Activated T-cell treated with anti-CD3 and anti-CD28 coated beads, Interleukin-2, amount 50 U/mL, for 72 hours (primary cell): ENCODE data around the gene TMBIM1. TPM values are rescaled to one million over a fixed set of nuclear protein-coding genes. Genes with fewer than 3 reads are reported as not detected.
"Not testable (repeated sequence)": the region's sequence is repeated elsewhere in the genome, so short reads cannot be mapped to it uniquely, and the experiment has no call there.

ENCODE experiments used
- ATAC-seq, 2 donors: fragments of 150-1000 bp; cut with Tn5 transposase; replicated peaks in 1 of 2; 2 replicates each; pipeline ENCODE4 v1.10.0; 2021; ENCODE audit warnings: moderate library complexity in 2 of 2, mild to moderate bottlenecking in 1 of 2
- DNase-seq, 2 donors: peaks; one replicate each; pipeline ENCODE4 v3.0.0; 2021 to 2022; ENCODE audit warnings: mixed read lengths in 1 of 2
- H3K27ac Mint-ChIP-seq: one replicate; pipeline ENCODE4 v1.8.0; 2022; ENCODE audit warnings: mild to moderate bottlenecking, moderate library complexity, mixed read lengths
- H3K27me3 Mint-ChIP-seq: one replicate; pipeline ENCODE4 v1.8.0; 2022; ENCODE audit warnings: low read depth, mixed read lengths
- H3K36me3 Mint-ChIP-seq, 2 donors: one replicate each; pipeline ENCODE4 v1.8.0; 2022; ENCODE audit warnings: mixed read lengths in 2 of 2, mild to moderate bottlenecking in 1 of 2; ENCODE audit not compliant: insufficient read depth in 2 of 2
- H3K4me1 Mint-ChIP-seq: one replicate; pipeline ENCODE4 v1.8.0; 2022; ENCODE audit warnings: low read depth, mixed read lengths
- H3K4me3 Mint-ChIP-seq, 2 donors: one replicate each; pipeline ENCODE4 v1.8.0; 2022; ENCODE audit warnings: mild to moderate bottlenecking in 2 of 2, mixed read lengths in 2 of 2, moderate library complexity in 2 of 2
- H3K9me3 Mint-ChIP-seq, 2 donors: one replicate each; pipeline ENCODE4 v1.8.0; 2022; ENCODE audit warnings: mixed read lengths in 2 of 2
- total RNA-seq, 2 donors: library from RNA; stranded (reverse); gene quantifications; one replicate each; pipeline ENCODE4 v1.2.3, GENCODE V29; 2022

TMBIM1 gene
- total RNA-seq, 2 donors from 2014 or later = 64.5 to 75.1 TPM

GRCh38 chr2:218326315-218326714 is 34.0 kb upstream of the TMBIM1 start:
- DNase-seq (no peak), ATAC-seq (no peak)
- H3K27ac Mint-ChIP-seq = no peak overlapping the region
- peaks cover 8% of the 10 kb centered on the region for H3K27me3 Mint-ChIP-seq
- no peaks in the 10 kb centered on the region for H3K9me3 Mint-ChIP-seq
- H3K36me3 Mint-ChIP-seq = no peaks in the 10 kb centered on the region
- peaks cover 41% of the 10 kb centered on the region for H3K4me1 Mint-ChIP-seq
- H3K4me3 Mint-ChIP-seq = no peak overlapping the region

DNA sequence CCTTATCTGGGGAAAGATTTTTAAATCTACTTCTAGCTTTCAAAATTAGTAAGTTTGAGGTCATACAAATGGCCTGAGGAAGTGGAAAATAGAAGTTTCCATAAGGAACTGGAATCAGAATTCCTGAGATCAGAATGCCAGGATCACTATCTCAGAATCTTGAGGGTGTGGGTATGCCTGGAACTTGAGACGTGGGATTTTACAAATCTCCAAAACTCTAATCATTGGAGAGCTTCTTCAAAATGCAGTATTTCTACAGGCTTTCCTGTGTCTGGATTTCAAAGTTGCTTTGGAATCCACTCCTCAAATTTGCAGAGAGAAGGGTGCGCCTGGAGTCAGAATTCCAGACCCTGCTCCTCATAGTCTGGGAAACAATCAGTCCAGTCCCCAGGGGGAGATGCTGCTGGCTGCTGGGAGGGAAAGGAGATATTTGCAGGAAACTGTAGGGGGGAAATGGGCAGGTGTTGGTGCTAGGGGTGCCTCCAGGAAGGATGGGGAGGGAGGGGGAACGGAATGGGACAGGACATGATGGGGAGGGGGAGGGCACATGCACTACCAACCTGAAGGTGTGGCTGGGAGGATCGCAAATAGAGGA is 33.4 kb upstream of the TMBIM1 start:
- no peak for DNase-seq

GRCh38 chr2:218323526-218324472 is 31.5 kb upstream of the TMBIM1 start:
- H3K27me3 Mint-ChIP-seq = peaks cover 8% of the 10 kb centered on the region
- H3K36me3 Mint-ChIP-seq = no peaks in the 10 kb centered on the region
- DNase-seq = no peak
- peak overlapping the region; percentile 80 to 93 for H3K4me3 Mint-ChIP-seq
- peak in 1 of 2 donors; percentile 5 for ATAC-seq
- no peaks in the 10 kb centered on the region for H3K9me3 Mint-ChIP-seq
- H3K27ac Mint-ChIP-seq = no peak overlapping the region
- H3K4me1 Mint-ChIP-seq = peaks cover 41% of the 10 kb centered on the region

More for the DNA sequence above, 33.4 kb upstream of the TMBIM1 start:
- H3K9me3 Mint-ChIP-seq = no peaks in the 10 kb centered on the region
- peak overlapping the region in 1 of 2 donors; percentile 5 for H3K4me3 Mint-ChIP-seq
- no peak overlapping the region for H3K27ac Mint-ChIP-seq
- H3K4me1 Mint-ChIP-seq = peaks cover 46% of the 10 kb centered on the region
- H3K27me3 Mint-ChIP-seq = peaks cover 8% of the 10 kb centered on the region
- ATAC-seq = no peak
- no peaks in the 10 kb centered on the region for H3K36me3 Mint-ChIP-seq

DNA sequence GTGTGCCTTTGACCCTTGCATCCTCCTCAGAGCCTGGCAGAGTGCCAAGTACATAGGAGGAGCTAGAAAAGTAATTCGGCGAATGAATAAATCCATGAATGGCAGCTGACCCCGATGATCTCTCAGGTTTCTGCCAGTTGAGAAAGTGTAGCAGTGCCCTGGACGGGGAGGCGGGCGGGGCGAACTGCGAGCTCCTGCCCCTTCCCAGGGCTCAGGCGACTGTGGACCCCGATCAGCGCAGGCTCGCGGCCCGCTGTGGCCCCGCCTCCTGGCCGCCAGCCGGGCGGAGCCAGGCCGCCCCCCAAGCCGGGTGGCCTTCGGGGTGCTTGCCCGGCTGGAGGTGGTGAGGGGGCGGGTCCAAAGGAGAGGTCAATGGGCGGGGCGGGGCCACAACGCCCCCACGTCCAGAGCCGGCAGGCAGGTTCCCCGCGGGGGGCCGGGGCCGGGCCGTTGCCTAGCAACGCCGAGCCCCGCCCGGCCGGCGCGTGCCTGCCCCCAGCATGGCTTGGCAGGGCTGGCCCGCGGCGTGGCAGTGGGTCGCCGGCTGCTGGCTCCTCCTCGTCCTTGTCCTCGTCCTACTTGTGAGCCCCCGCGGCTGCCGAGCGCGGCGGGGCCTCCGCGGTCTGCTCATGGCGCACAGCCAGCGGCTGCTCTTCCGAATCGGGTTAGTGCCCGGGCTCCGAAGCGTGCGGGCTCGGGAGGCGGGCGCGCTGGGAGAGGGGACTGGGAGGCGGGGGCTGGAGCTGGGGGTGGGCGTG is 30.6 kb upstream of the TMBIM1 start:
- Mint-ChIP-seq H3K27me3 (peaks cover 8% of the 10 kb centered on the region), H3K9me3 (no peaks in the 10 kb centered on the region), H3K4me1 (peaks cover 42% of the 10 kb centered on the region), H3K27ac (no peak overlapping the region), H3K4me3 (peak overlapping the region; percentile 80 to 93), H3K36me3 (no peaks in the 10 kb centered on the region)
- peak; percentile 51 to 59 for DNase-seq
- ATAC-seq = peak; percentile 80 to 81

GRCh38 chr2:218320704-218321336 is 28.5 kb upstream of the TMBIM1 start:
- peaks cover 51% of the 10 kb centered on the region for H3K4me1 Mint-ChIP-seq
- DNase-seq = no peak
- no peak for ATAC-seq
- no peak overlapping the region for H3K4me3 Mint-ChIP-seq
- H3K9me3 Mint-ChIP-seq = peaks cover 2% of the 10 kb centered on the region in 2 donors
- peaks cover 4% of the 10 kb centered on the region for H3K27me3 Mint-ChIP-seq
- no peaks in the 10 kb centered on the region for H3K36me3 Mint-ChIP-seq
- no peak overlapping the region for H3K27ac Mint-ChIP-seq

- peaks cover 52% of the 10 kb centered on the region for H3K4me1 Mint-ChIP-seq
- ATAC-seq (no peak), DNase-seq (no peak)
- H3K9me3 Mint-ChIP-seq = peaks cover 2% of the 10 kb centered on the region in 2 donors
- no peak overlapping the region for H3K4me3 Mint-ChIP-seq
- no peak overlapping the region for H3K27ac Mint-ChIP-seq
- H3K27me3 Mint-ChIP-seq = no peaks in the 10 kb centered on the region
- no peaks in the 10 kb centered on the region for H3K36me3 Mint-ChIP-seq
Observed at GRCh38 chr2:218319813-218320365, 27.6 kb upstream of the TMBIM1 start.

GRCh38 chr2:218318241-218318640 is 25.9 kb upstream of the TMBIM1 start:
- DNase-seq = no peak
- Mint-ChIP-seq H3K27me3 (no peaks in the 10 kb centered on the region), H3K36me3 (no peaks in the 10 kb centered on the region), H3K9me3 (peaks cover 2% of the 10 kb centered on the region in 2 donors), H3K27ac (no peak overlapping the region), H3K4me1 (peaks cover 41% of the 10 kb centered on the region), H3K4me3 (no peak overlapping the region)
- no peak for ATAC-seq

GRCh38 chr2:218317835-218318234 is 25.5 kb upstream of the TMBIM1 start:
- H3K27me3 Mint-ChIP-seq = no peaks in the 10 kb centered on the region
- H3K4me3 Mint-ChIP-seq = no peak overlapping the region
- H3K36me3 Mint-ChIP-seq = no peaks in the 10 kb centered on the region
- no peak for DNase-seq
- H3K9me3 Mint-ChIP-seq = peaks cover 2% of the 10 kb centered on the region in 2 donors
- peak in 1 of 2 donors; percentile 5 for ATAC-seq
- H3K27ac Mint-ChIP-seq = no peak overlapping the region
- peaks cover 40% of the 10 kb centered on the region for H3K4me1 Mint-ChIP-seq

DNA sequence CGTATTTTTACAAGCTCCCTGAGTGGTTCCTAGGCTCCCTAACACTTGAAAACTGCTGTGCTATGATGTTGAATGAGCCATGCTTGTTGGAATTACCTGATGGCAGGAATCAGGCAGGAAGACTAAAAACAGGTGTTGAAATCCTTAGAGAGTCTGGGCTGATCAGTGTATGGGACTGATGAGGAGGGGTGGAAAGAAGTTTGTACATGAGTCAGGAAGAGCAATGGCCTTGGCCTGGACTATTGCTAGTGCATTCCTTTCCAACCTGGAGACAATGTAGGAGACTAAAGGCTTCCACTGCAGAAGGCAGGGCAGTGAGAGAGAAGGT is 25.0 kb upstream of the TMBIM1 start:
- Mint-ChIP-seq H3K4me3 (no peak overlapping the region), H3K27ac (no peak overlapping the region), H3K9me3 (peaks cover 2% of the 10 kb centered on the region in 2 donors), H3K4me1 (peaks cover 35% of the 10 kb centered on the region), H3K27me3 (no peaks in the 10 kb centered on the region), H3K36me3 (no peaks in the 10 kb centered on the region)
- ATAC-seq (no peak), DNase-seq (no peak)

- Mint-ChIP-seq H3K9me3 (peaks cover 2% of the 10 kb centered on the region in 2 donors), H3K4me1 (peaks cover 27% of the 10 kb centered on the region), H3K27ac (no peak overlapping the region), H3K4me3 (no peak overlapping the region), H3K27me3 (no peaks in the 10 kb centered on the region), H3K36me3 (no peaks in the 10 kb centered on the region)
- DNase-seq = no peak
- no peak for ATAC-seq
Observed at GRCh38 chr2:218315397-218315796, 23.1 kb upstream of the TMBIM1 start.

GRCh38 chr2:218314764-218315163 is 22.5 kb upstream of the TMBIM1 start:
- not testable (repeated sequence) for ATAC-seq

GRCh38 chr2:218313356-218313755 is 21.1 kb upstream of the TMBIM1 start:
- ATAC-seq = no peak
- Mint-ChIP-seq H3K27ac (no peak overlapping the region), H3K27me3 (no peaks in the 10 kb centered on the region), H3K9me3 (peaks cover 2% of the 10 kb centered on the region in 2 donors), H3K4me3 (no peak overlapping the region), H3K4me1 (peaks cover 30% of the 10 kb centered on the region), H3K36me3 (no peaks in the 10 kb centered on the region)
- no peak for DNase-seq

More at GRCh38 chr2:218314764-218315163, 22.5 kb upstream of the TMBIM1 start:
- not testable (repeated sequence) for H3K27me3 Mint-ChIP-seq, DNase-seq, H3K4me3 Mint-ChIP-seq, H3K36me3 Mint-ChIP-seq, H3K27ac Mint-ChIP-seq, H3K9me3 Mint-ChIP-seq
- peaks cover 27% of the 10 kb centered on the region for H3K4me1 Mint-ChIP-seq
